ENCODE data around the gene GBP3. TPM values are rescaled to one million over a fixed set of nuclear protein-coding genes. Genes with fewer than 3 reads are reported as not detected.

The GBP3 gene
- total and polyA plus RNA-seq, 2 of the 8 experiments (the other 6 are each of a cell fraction or from before 2014, with no cell fraction given): not detected

DNA sequence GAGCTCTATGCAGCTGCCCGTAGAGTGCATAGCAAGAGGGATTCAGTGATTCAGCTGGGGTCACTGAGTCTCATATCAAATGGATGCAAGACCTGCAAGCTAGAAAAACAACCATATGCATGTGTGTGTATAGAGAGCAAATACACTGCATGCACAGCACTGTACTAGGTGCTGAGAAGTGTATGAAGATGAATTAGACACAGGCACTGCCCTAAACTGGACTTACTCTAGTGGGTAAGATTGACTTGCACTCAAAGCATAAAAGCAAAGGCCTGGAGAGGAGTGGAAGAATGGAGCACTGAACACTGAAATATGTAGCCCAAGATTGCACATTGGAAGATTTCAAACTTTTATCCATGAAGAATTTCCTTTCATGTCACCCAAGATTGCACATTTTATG is 47.8 kb upstream of the GBP3 start (continued):
- TF ChIP-seq BRCA1 (IDR thresholded peaks at IDR 0.05; ENCODE audit: low read depth, low read length) (no peak), ATF3 (IDR thresholded peaks at IDR 0.05; ENCODE audit: insufficient read depth, low read depth, low read length) (no peak), EZH2 (IDR thresholded peaks at IDR 0.05; ENCODE audit: low read depth, low read length, severe bottlenecking) (no peak), SUZ12 (IDR thresholded peaks at IDR 0.05; ENCODE audit: low read length) (no peak), PHF8 (conservative IDR thresholded peaks at IDR 0.05; ENCODE audit: low read depth, low read length) (no peak)
